HepG2 (cell line): ENCODE data around the gene TGIF1. TPM values are rescaled to one million over a fixed set of nuclear protein-coding genes. Genes with fewer than 3 reads are reported as not detected.

Experiments
- ATAC-seq: fragments of 200-7000 bp; cut with Tn5 transposase; 3 replicates; pipeline ENCODE4 v1.9.1; 2020; ENCODE audit warnings: mild to moderate bottlenecking, moderate library complexity
- BruUV-seq: library from RNA; stranded (reverse); fragments of 400-500 nt; replicated peaks from 2 replicates; lab custom pipeline; 2021; lab: Mats Ljungman, UMichigan
- CTCF ChIA-PET: fragments of 300-600 bp; formaldehyde crosslinking; extraction: SDS; loops from one replicate; lab custom pipeline; 2021; ENCODE audit warnings: low total read pairs, inconsistent platforms, low intra/inter-chr PET ratio; lab: Yijun Ruan, JAX
- POLR2A ChIA-PET: fragments of 350-600 bp; sonication (Branson Sonifier 250); formaldehyde crosslinking; loops from one replicate; lab custom pipeline; 2020; ENCODE audit warnings: antibody characterized with exemption, inconsistent platforms; lab: Yijun Ruan, JAX
- DNase-seq: peaks from one replicate; pipeline ENCODE4 v3.0.0-alpha.2; 2015; ENCODE audit warnings: low spot score
- FAIRE-seq: peaks from 3 replicates; lab custom pipeline; 2011; peaks lifted over from hg19 to GRCh38; lab: Jason Lieb, UNC
- H2AFZ ChIP-seq: one replicate; pipeline ENCODE4 v1.6.1; 2011; ENCODE audit warnings: low read length, inconsistent platforms
- H3K27ac ChIP-seq: fragments of 300-600 bp; 3 replicates; pipeline ENCODE4 v1.8.0; 2011; ENCODE audit warnings: mixed run types, mild to moderate bottlenecking, mixed read lengths, low read length, inconsistent platforms; ENCODE audit not compliant: insufficient read depth; ENCODE audit errors: extremely low read length
- H3K27me3 ChIP-seq, 2 experiments: fragments of 200-600 bp in 1 of 2; 2 replicates in 1 of 2; 3 replicates in 1 of 2; pipeline versions ENCODE4 v1.6.0 to v1.8.0; 2011; ENCODE audit warnings: low read length in 2 of 2, mild to moderate bottlenecking in 2 of 2, moderate library complexity in 2 of 2, inconsistent platforms in 1 of 2; ENCODE audit not compliant: insufficient read depth in 2 of 2, control insufficient read depth in 1 of 2
- H3K36me3 ChIP-seq, 2 experiments: fragments of 200-600 bp in 1 of 2; replicated peaks in 1 of 2; 2 replicates in 1 of 2; 3 replicates in 1 of 2; pipeline versions ENCODE4 v1.5.1 to v1.8.0; 2011; ENCODE audit warnings: low read length in 2 of 2, inconsistent platforms in 1 of 2; ENCODE audit not compliant: insufficient read depth in 2 of 2, control insufficient read depth in 1 of 2
- H3K4me1 ChIP-seq: 2 replicates; pipeline ENCODE4 v1.5.1; 2012; ENCODE audit warnings: low read length, inconsistent platforms; ENCODE audit not compliant: insufficient read depth
- H3K4me2 ChIP-seq: 2 replicates; pipeline ENCODE4 v1.6.0; 2011; ENCODE audit warnings: low read depth, low read length, inconsistent platforms
- H3K4me3 ChIP-seq, 3 experiments: fragments of 200-600 bp in 1 of 3; sonication (generic), shearing (Covaris generic) in 1 of 3; replicated peaks in 1 of 3; 2 replicates each; pipeline ENCODE4 v1.5.1; 2011 to 2016; ENCODE audit warnings: low read length in 3 of 3, inconsistent platforms in 2 of 3, low read depth in 2 of 3, mild to moderate bottlenecking in 2 of 3, control low read depth in 1 of 3, mixed read lengths in 1 of 3; ENCODE audit not compliant: insufficient read depth in 1 of 3
- H3K79me2 ChIP-seq: one replicate; pipeline ENCODE4 v1.6.1; 2011; ENCODE audit warnings: low read length, inconsistent platforms; ENCODE audit not compliant: insufficient read depth
- H3K9ac ChIP-seq: 2 replicates; pipeline ENCODE4 v1.6.0; 2011; ENCODE audit warnings: mild to moderate bottlenecking, low read depth, low read length, inconsistent platforms; ENCODE audit not compliant: insufficient read depth
- H3K9me3 ChIP-seq: 2 replicates; pipeline ENCODE4 v1.5.1; 2012; ENCODE audit warnings: mild to moderate bottlenecking, low read length
- H4K20me1 ChIP-seq: 2 replicates; pipeline ENCODE4 v1.6.0; 2011; ENCODE audit warnings: inconsistent platforms, mild to moderate bottlenecking, low read length, moderate library complexity; ENCODE audit not compliant: insufficient read depth
- CENPBD1 ChIP-seq: sonication (generic); formaldehyde crosslinking; IDR thresholded peaks from 2 replicates; pipeline ENCODE4 v1.8.0; 2022; ENCODE audit warnings: missing genetic modification reagents, low read depth, mild to moderate bottlenecking, borderline replicate concordance
- FOXA3 ChIP-seq: IDR thresholded peaks from 2 replicates; pipeline ENCODE4 v1.6.1; 2016; ENCODE audit warnings: missing genetic modification reagents, missing compliant biosample characterization
- MYC ChIP-seq: sonication (generic); formaldehyde crosslinking; IDR thresholded peaks from 2 replicates; pipeline ENCODE4 v1.9.0; 2021; ENCODE audit warnings: missing genetic modification reagents, borderline replicate concordance
- NCOR1 ChIP-seq: fragments of 200-600 bp; sonication (generic); IDR thresholded peaks from 2 replicates; pipeline ENCODE4 v1.7.0; 2017; ENCODE audit warnings: antibody characterized with exemption, low read length, borderline replicate concordance
- POGZ ChIP-seq: sonication (generic); formaldehyde crosslinking; IDR thresholded peaks from 2 replicates; pipeline ENCODE4 v1.4.0; 2020; ENCODE audit warnings: mild to moderate bottlenecking, missing genetic modification reagents
- PRDM15 ChIP-seq: sonication (generic); formaldehyde crosslinking; IDR thresholded peaks from 2 replicates; pipeline ENCODE4 v1.4.0; 2020; ENCODE audit warnings: missing genetic modification reagents
- RBM39 ChIP-seq: fragments of 200-400 bp; formaldehyde crosslinking; IDR thresholded peaks from one replicate; pipeline ENCODE4 v1.6.1; 2018; ENCODE audit warnings: antibody characterized with exemption, mild to moderate bottlenecking, low read depth, low read length; ENCODE audit not compliant: poor library complexity, severe bottlenecking
- TCF12 ChIP-seq, 2 experiments: fragments of 450-650 bp in 1 of 2; sonication (generic) in 1 of 2; formaldehyde crosslinking in 1 of 2; IDR thresholded peaks; 2 replicates each; pipeline versions ENCODE4 v1.6.1 to v1.8.0; 2017 to 2022; ENCODE audit warnings: antibody characterized with exemption in 1 of 2, mild to moderate bottlenecking in 1 of 2, missing genetic modification reagents in 1 of 2, moderate library complexity in 1 of 2
- ZBTB7A ChIP-seq: sonication (generic); formaldehyde crosslinking; IDR thresholded peaks from 2 replicates; pipeline ENCODE4 v1.8.0; 2022; ENCODE audit warnings: mild to moderate bottlenecking, missing genetic modification reagents
- ZNF430 ChIP-seq: sonication (generic); formaldehyde crosslinking; IDR thresholded peaks from 2 replicates; pipeline ENCODE4 v1.9.0; 2021; ENCODE audit warnings: mild to moderate bottlenecking, missing genetic modification reagents
- ZNF496 ChIP-seq: sonication (generic); formaldehyde crosslinking; IDR thresholded peaks from 2 replicates; pipeline ENCODE4 v1.8.1; 2023; ENCODE audit warnings: mild to moderate bottlenecking, moderate library complexity, missing genetic modification reagents; ENCODE audit not compliant: insufficient replicate concordance
- ZNF746 ChIP-seq: sonication (generic); formaldehyde crosslinking; IDR thresholded peaks from 2 replicates; pipeline ENCODE4 v1.8.0; 2022; ENCODE audit warnings: mild to moderate bottlenecking, missing genetic modification reagents
- ZNF747 ChIP-seq: sonication (generic); formaldehyde crosslinking; IDR thresholded peaks from 2 replicates; pipeline ENCODE4 v1.8.1; 2023; ENCODE audit warnings: missing genetic modification reagents, mild to moderate bottlenecking, borderline replicate concordance
- ZNF775 ChIP-seq: sonication (generic); formaldehyde crosslinking; IDR thresholded peaks from 2 replicates; pipeline ENCODE4 v1.4.0; 2020; ENCODE audit warnings: missing genetic modification reagents, mild to moderate bottlenecking, moderate library complexity, borderline replicate concordance
- WGBS: methylation state at CpG from one replicate; pipeline ENCODE4 v1.1.6; 2017; ENCODE audit warnings: low lambda C conversion rate; 5-methylcytosine and 5-hydroxymethylcytosine counted together
- in situ Hi-C: cut with HindIII; loops from 2 replicates; pipeline ENCODE4 v1.10.0; 2017; ENCODE audit warnings: low pct_unique_long_range_greater_than_20kb; ENCODE audit not compliant: extremely low pct_ligation_motif_present
- intact Hi-C: fragments of 100-400 bp; cut with micrococcal nuclease; formaldehyde crosslinking; loops from one replicate; pipeline ENCODE4 v1.10.0; 2022; ENCODE audit not compliant: unreplicated experiment
- polyA plus RNA-seq, 8 experiments: library from polyadenylated mRNA; depleted of rRNA in 3 of 8; stranded (reverse) in 7 of 8; unstranded in 1 of 8; fragments of >200 nt; fragmentation: Illumina TruSeq in 4 of 8; extraction: Trizol in 4 of 8; gene quantifications; 2 replicates each; pipeline versions ENCODE4 v1.2.1 to v1.2.3, GENCODE V29; 2011 to 2016; ENCODE audit warnings: low read depth in 4 of 8, missing spikeins in 1 of 8, mixed read lengths in 1 of 8; ENCODE audit not compliant: insufficient read depth in 1 of 8
- total RNA-seq, 5 experiments: library from RNA; depleted of rRNA; stranded (reverse); fragments of >200 nt; fragmentation: Illumina TruSeq; extraction: Trizol; gene quantifications; 2 replicates each; pipeline ENCODE4 v1.2.3, GENCODE V29; 2016; ENCODE audit warnings: low read depth in 1 of 5
- TF ChIP-seq, protein P1 (sequence below): sonication (generic); formaldehyde crosslinking; IDR thresholded peaks from 2 replicates; pipeline ENCODE4 v1.8.1; 2023; ENCODE audit warnings: mild to moderate bottlenecking, missing genetic modification reagents

TGIF1 gene
- total and polyA plus RNA-seq, 2 of the 13 experiments (the other 11 are each of a cell fraction or from before 2014, with no cell fraction given): 50.0 to 76.1 TPM

DNA sequence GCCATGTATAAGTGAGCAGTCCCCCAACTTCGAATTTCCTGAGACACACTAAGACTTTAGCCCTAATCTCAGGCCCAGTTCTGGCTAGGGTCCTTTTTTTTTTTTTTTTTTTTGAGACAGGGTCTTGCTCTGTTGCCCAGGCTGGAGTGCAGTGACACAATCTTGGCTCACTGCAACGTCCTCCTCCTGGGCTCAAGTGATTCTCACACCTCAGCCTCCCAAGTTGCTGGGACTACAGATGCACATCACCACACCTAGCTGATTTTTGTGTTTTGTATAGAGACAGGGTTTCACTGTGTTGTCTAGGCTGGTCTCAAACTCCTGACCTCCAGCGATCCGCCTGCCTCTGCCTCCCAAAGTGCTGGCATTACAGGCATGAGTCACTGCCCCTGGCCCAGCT, 23.9 kb upstream of the TGIF1 start:
- in situ Hi-C loops: no loop called here
- Histone ChIP-seq H3K27me3 (no peaks in the 10 kb centered on the region), H3K4me3 (no peak overlapping the region), H4K20me1 (no peaks in the 10 kb centered on the region), H3K27ac (no peak overlapping the region), H3K4me1 (no peaks in the 10 kb centered on the region), H2AFZ (no peak overlapping the region), H3K9me3 (no peaks in the 10 kb centered on the region), H3K36me3 (no peaks in the 10 kb centered on the region), H3K79me2 (no peaks in the 10 kb centered on the region), H3K9ac (no peak overlapping the region)
- no peak for FAIRE-seq
- DNase-seq: no peak
- CTCF ChIA-PET: no interaction called here
- POLR2A ChIA-PET: no interaction called here
- no TSS peak for BruUV-seq
- no peak for TF ChIP-seq ZNF496 (CRISPR knock-in tag)
- no peak for TF ChIP-seq FOXA3 (CRISPR knock-in tag)
- no peak for TF ChIP-seq NCOR1
- no peak for TF ChIP-seq POGZ (CRISPR knock-in tag)
- TF ChIP-seq ZNF746 (CRISPR knock-in tag): no peak
- no peak for TF ChIP-seq ZBTB7A
- TF ChIP-seq ZNF775 (CRISPR knock-in tag): no peak
- TF ChIP-seq, all 625 proteins: peak for 0
- intact Hi-C loops: no loop called here
- 40% methylated on average over 4 of the region's 4 CpGs for WGBS
- H3K4me2 ChIP-seq: no peak overlapping the region
- ATAC-seq: no peak

DNA sequence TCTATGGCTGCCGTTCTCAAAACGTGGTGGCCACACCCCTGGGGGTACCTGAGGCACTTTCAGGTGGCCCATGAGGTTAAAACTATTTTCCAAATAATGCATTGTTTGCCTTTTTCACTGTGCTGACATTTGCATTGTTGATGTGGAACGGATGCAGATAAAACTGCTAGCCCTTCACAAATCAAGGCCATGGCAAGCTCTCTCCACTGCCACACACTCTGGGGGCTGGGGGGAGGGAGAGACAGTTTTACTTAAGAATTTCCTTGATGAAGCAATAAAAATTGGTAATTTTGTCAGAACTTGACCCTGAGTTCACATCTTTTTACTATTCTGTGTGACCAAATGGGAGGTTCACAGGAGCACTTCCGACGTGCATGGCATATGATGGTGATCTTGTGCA, 22.0 kb upstream of the TGIF1 start:
- no peaks in the 10 kb centered on the region for H3K4me1 ChIP-seq
- CTCF ChIA-PET: no interaction called here
- no peak overlapping the region for H3K27ac ChIP-seq
- H3K9me3 ChIP-seq: no peaks in the 10 kb centered on the region
- H3K4me3 ChIP-seq: no peak overlapping the region
- BruUV-seq: no TSS peak
- no peaks in the 10 kb centered on the region for H3K79me2 ChIP-seq
- 60% methylated on average over 5 of the region's 5 CpGs for WGBS
- H3K4me2 ChIP-seq: no peak overlapping the region
- FAIRE-seq (no peak), ATAC-seq (no peak), DNase-seq (no peak)
- no peaks in the 10 kb centered on the region for H3K27me3 ChIP-seq
- H3K36me3 ChIP-seq: no peaks in the 10 kb centered on the region
- H2AFZ ChIP-seq: no peak overlapping the region
- POLR2A ChIA-PET: no interaction called here
- no peaks in the 10 kb centered on the region for H4K20me1 ChIP-seq
- no peak overlapping the region for H3K9ac ChIP-seq
- intact Hi-C loops (no loop called here), in situ Hi-C loops (no loop called here)
- TF ChIP-seq TCF12 (IDR thresholded peaks at IDR 0.05) (no peak), TCF12 (CRISPR knock-in tag; IDR thresholded peaks at IDR 0.05) (no peak), MYC (CRISPR knock-in tag) (no peak), CENPBD1 (no peak), PRDM15 (CRISPR knock-in tag) (no peak), RBM39 (no peak), ZNF430 (CRISPR knock-in tag) (no peak), ZNF747 (CRISPR knock-in tag) (no peak)
- TF ChIP-seq, protein P1, sequence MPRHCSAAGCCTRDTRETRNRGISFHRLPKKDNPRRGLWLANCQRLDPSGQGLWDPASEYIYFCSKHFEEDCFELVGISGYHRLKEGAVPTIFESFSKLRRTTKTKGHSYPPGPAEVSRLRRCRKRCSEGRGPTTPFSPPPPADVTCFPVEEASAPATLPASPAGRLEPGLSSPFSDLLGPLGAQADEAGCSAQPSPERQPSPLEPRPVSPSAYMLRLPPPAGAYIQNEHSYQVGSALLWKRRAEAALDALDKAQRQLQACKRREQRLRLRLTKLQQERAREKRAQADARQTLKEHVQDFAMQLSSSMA (CRISPR knock-in tag): no peak
